SKM-1 (cell line): ENCODE data around the gene SLC1A7.
"Not testable (repeated sequence)": the region's sequence is repeated elsewhere in the genome, so short reads cannot be mapped to it uniquely, and the experiment has no call there.

ENCODE experiments used
- DNase-seq: peaks from one replicate; lab custom pipeline; 2025; ENCODE audit not compliant: unreplicated experiment; lab: John Stamatoyannopoulos, UW

SLC1A7 gene

GRCh38 chr1:53142226-53142853 is at the start of gene SLC1A7:
SLC1A7 (minus strand) TSS chr1:53142638; CDS start chr1:53142449, 189 bp downstream.
- DNase-seq, result no peak

GRCh38 chr1:53190210-53190611 is 47.8 kb upstream of the SLC1A7 start:
- no peak for DNase-seq

GRCh38 chr1:53189061-53189460 is 46.6 kb upstream of the SLC1A7 start:
- DNase-seq, result no peak

GRCh38 chr1:53188099-53188498 is 45.7 kb upstream of the SLC1A7 start:
- no peak for DNase-seq

- DNase-seq, result no peak
These were observed 45.0 kb upstream of the SLC1A7 start for GRCh38 chr1:53187401-53187800.

GRCh38 chr1:53186533-53186932 is 44.1 kb upstream of the SLC1A7 start:
- no peak for DNase-seq

GRCh38 chr1:53185955-53186297 is 43.5 kb upstream of the SLC1A7 start:
- DNase-seq, result not testable (repeated sequence)

GRCh38 chr1:53183095-53183990 is 40.9 kb upstream of the SLC1A7 start:
- no peak for DNase-seq

- no peak for DNase-seq
These were observed 40.3 kb upstream of the SLC1A7 start for GRCh38 chr1:53182716-53183094.

- peak; percentile 33 for DNase-seq
These were observed 39.7 kb upstream of the SLC1A7 start for GRCh38 chr1:53182111-53182593.

- DNase-seq, result no peak
These were observed 38.5 kb upstream of the SLC1A7 start for GRCh38 chr1:53180951-53181350.

- no peak for DNase-seq
These were observed 37.8 kb upstream of the SLC1A7 start for GRCh38 chr1:53180226-53180625.

GRCh38 chr1:53176452-53177208 is 34.2 kb upstream of the SLC1A7 start:
- no peak for DNase-seq

GRCh38 chr1:53174971-53175913 is 32.8 kb upstream of the SLC1A7 start:
- no peak for DNase-seq

- DNase-seq, result no peak
These were observed 30.1 kb upstream of the SLC1A7 start for GRCh38 chr1:53172426-53173128.

- DNase-seq, result no peak
These were observed 24.5 kb upstream of the SLC1A7 start for GRCh38 chr1:53166912-53167311.

- no peak for DNase-seq
These were observed 23.9 kb upstream of the SLC1A7 start for GRCh38 chr1:53166366-53166765.

- DNase-seq, result no peak
These were observed 23.0 kb upstream of the SLC1A7 start for GRCh38 chr1:53165408-53165961.

GRCh38 chr1:53163291-53163768 is 20.9 kb upstream of the SLC1A7 start:
- DNase-seq, result no peak
